ENCODE measurements around the gene ATF5.
"Not testable (repeated sequence)": the region's sequence is repeated elsewhere in the genome, so short reads cannot be mapped to it uniquely, and the experiment has no call there.

ATF5 gene

GRCh38 chr19:49923055-49924003 is 5.7 kb upstream of the ATF5 start:
- Histone ChIP-seq H3K4me1 (ENCODE audit: insufficient read depth, poor library complexity, severe bottlenecking) (peaks cover 6% of the 10 kb centered on the region), H3K4me3 (ENCODE audit: severe bottlenecking) (no peak overlapping the region), H3K27ac (ENCODE audit: poor library complexity, severe bottlenecking) (no peak overlapping the region), H3K9me3 (ENCODE audit: severe bottlenecking) (no peaks in the 10 kb centered on the region), H3K36me3 (ENCODE audit: low read depth) (peaks cover 69% of the 10 kb centered on the region), H3K27me3 (ENCODE audit: insufficient read depth, poor library complexity, severe bottlenecking) (no peaks in the 10 kb centered on the region)
- no peak for DNase-seq (ENCODE audit: low spot score)
- TF ChIP-seq CTCF (IDR thresholded peaks at IDR 0.05; ENCODE audit: poor library complexity, severe bottlenecking): no peak
- no peak for ATAC-seq (ENCODE audit: low read depth)

- ATAC-seq (ENCODE audit: low read depth) (no peak), DNase-seq (ENCODE audit: low spot score) (no peak)
- Histone ChIP-seq H3K9me3 (ENCODE audit: severe bottlenecking) (no peaks in the 10 kb centered on the region), H3K36me3 (ENCODE audit: low read depth) (peaks cover 66% of the 10 kb centered on the region), H3K27ac (ENCODE audit: poor library complexity, severe bottlenecking) (no peak overlapping the region), H3K27me3 (ENCODE audit: insufficient read depth, poor library complexity, severe bottlenecking) (no peaks in the 10 kb centered on the region), H3K4me1 (ENCODE audit: insufficient read depth, poor library complexity, severe bottlenecking) (peaks cover 6% of the 10 kb centered on the region), H3K4me3 (ENCODE audit: severe bottlenecking) (no peak overlapping the region)
- no peak for TF ChIP-seq CTCF (IDR thresholded peaks at IDR 0.05; ENCODE audit: poor library complexity, severe bottlenecking)
These were observed 4.8 kb upstream of the ATF5 start for GRCh38 chr19:49924004-49924880.

DNA sequence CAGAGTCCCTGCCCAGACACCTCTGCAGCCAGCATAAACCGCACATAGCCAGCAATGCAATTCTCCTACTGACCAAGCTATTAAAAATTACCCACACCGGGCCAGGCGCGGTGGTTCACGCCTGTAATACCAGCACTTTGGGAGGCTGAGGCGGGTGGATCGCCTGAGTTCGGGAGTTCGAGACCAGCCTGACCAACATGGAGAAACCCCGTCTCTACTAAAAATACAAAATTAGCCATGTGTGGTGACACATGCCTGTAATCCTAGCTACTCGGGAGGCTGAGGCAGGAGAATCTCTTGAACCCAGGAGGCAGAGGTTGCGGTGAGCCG is 4.2 kb upstream of the ATF5 start:
- ATAC-seq (ENCODE audit: low read depth); H3K27ac ChIP-seq (ENCODE audit: poor library complexity, severe bottlenecking); H3K4me3 ChIP-seq (ENCODE audit: severe bottlenecking); H3K4me1 ChIP-seq (ENCODE audit: insufficient read depth, poor library complexity, severe bottlenecking); H3K27me3 ChIP-seq (ENCODE audit: insufficient read depth, poor library complexity, severe bottlenecking); H3K9me3 ChIP-seq (ENCODE audit: severe bottlenecking); DNase-seq (ENCODE audit: low spot score): not testable (repeated sequence)
- peaks cover 66% of the 10 kb centered on the region for H3K36me3 ChIP-seq (ENCODE audit: low read depth)

- no peak for TF ChIP-seq CTCF (IDR thresholded peaks at IDR 0.05; ENCODE audit: poor library complexity, severe bottlenecking)
- no peak overlapping the region for H3K4me3 ChIP-seq (ENCODE audit: severe bottlenecking)
- peaks cover 63% of the 10 kb centered on the region for H3K36me3 ChIP-seq (ENCODE audit: low read depth)
- ATAC-seq (ENCODE audit: low read depth): no peak
- no peaks in the 10 kb centered on the region for H3K27me3 ChIP-seq (ENCODE audit: insufficient read depth, poor library complexity, severe bottlenecking)
- no peak for DNase-seq (ENCODE audit: low spot score)
- no peak overlapping the region for H3K27ac ChIP-seq (ENCODE audit: poor library complexity, severe bottlenecking)
- peaks cover 6% of the 10 kb centered on the region for H3K4me1 ChIP-seq (ENCODE audit: insufficient read depth, poor library complexity, severe bottlenecking)
- no peaks in the 10 kb centered on the region for H3K9me3 ChIP-seq (ENCODE audit: severe bottlenecking)
These were observed 3.5 kb upstream of the ATF5 start for GRCh38 chr19:49925486-49925885.

- Histone ChIP-seq H3K4me3 (ENCODE audit: severe bottlenecking) (no peak overlapping the region), H3K27me3 (ENCODE audit: insufficient read depth, poor library complexity, severe bottlenecking) (no peaks in the 10 kb centered on the region), H3K36me3 (ENCODE audit: low read depth) (peaks cover 71% of the 10 kb centered on the region), H3K27ac (ENCODE audit: poor library complexity, severe bottlenecking) (no peak overlapping the region), H3K9me3 (ENCODE audit: severe bottlenecking) (no peaks in the 10 kb centered on the region), H3K4me1 (ENCODE audit: insufficient read depth, poor library complexity, severe bottlenecking) (peaks cover 6% of the 10 kb centered on the region)
- no peak for DNase-seq (ENCODE audit: low spot score)
- no peak for TF ChIP-seq CTCF (IDR thresholded peaks at IDR 0.05; ENCODE audit: poor library complexity, severe bottlenecking)
- no peak for ATAC-seq (ENCODE audit: low read depth)
These were observed 2.5 kb upstream of the ATF5 start for GRCh38 chr19:49926515-49926914.

Data from RWPE2 (cell line).